HCT116 (cell line): ENCODE measurements around the gene OR2A42.
"Not testable (repeated sequence)": the region's sequence is repeated elsewhere in the genome, so short reads cannot be mapped to it uniquely, and the experiment has no call there.

ENCODE experiments used
- CBX3 ChIP-seq: IDR thresholded peaks from 2 replicates; pipeline ENCODE4 v1.6.1; 2012; ENCODE audit warnings: low read depth
- CEBPB ChIP-seq: IDR thresholded peaks from 2 replicates; pipeline ENCODE4 v1.6.1; 2012; ENCODE audit warnings: low read depth
- CTCF ChIP-seq, 3 experiments: fragments of 200-600 bp in 1 of 3; sonication (generic) in 1 of 3; IDR thresholded peaks in 2 of 3; conservative IDR thresholded peaks in 1 of 3; 2 replicates each; pipeline ENCODE4 v1.5.1; 2012 to 2017; ENCODE audit warnings: low read depth in 2 of 3, low read length in 2 of 3, antibody characterized with exemption in 1 of 3, borderline replicate concordance in 1 of 3, control low read depth in 1 of 3, mild to moderate bottlenecking in 1 of 3, mixed read lengths in 1 of 3, mixed run types in 1 of 3, moderate library complexity in 1 of 3; ENCODE audit not compliant: insufficient read depth in 1 of 3
- EGR1 ChIP-seq: IDR thresholded peaks from 2 replicates; pipeline ENCODE4 v1.6.1; 2012; ENCODE audit warnings: low read depth
- ELF1 ChIP-seq: IDR thresholded peaks from 2 replicates; pipeline ENCODE4 v1.6.1; 2012; ENCODE audit warnings: low read depth, borderline replicate concordance
- EZH2 ChIP-seq: fragments of 200-600 bp; sonication (generic); IDR thresholded peaks from 2 replicates; pipeline ENCODE4 v1.6.1; 2017; ENCODE audit warnings: antibody characterized with exemption, mixed run types
- MAX ChIP-seq: IDR thresholded peaks from 2 replicates; pipeline ENCODE4 v1.6.1; 2012
- POLR2A ChIP-seq: IDR thresholded peaks from 2 replicates; pipeline ENCODE4 v1.7.0; 2011; ENCODE audit warnings: borderline replicate concordance; ENCODE audit not compliant: insufficient read depth, insufficient read length; ENCODE audit errors: extremely low read depth
- POLR2AphosphoS5 ChIP-seq: IDR thresholded peaks from 2 replicates; pipeline ENCODE4 v1.6.1; 2011; ENCODE audit warnings: mild to moderate bottlenecking, low read depth, low read length, moderate library complexity
- SP1 ChIP-seq: IDR thresholded peaks from 2 replicates; pipeline ENCODE4 v1.6.1; 2012; ENCODE audit warnings: low read depth
- TCF7L2 ChIP-seq: IDR thresholded peaks from 2 replicates; pipeline ENCODE4 v1.7.0; 2011; ENCODE audit warnings: borderline replicate concordance, inconsistent platforms; ENCODE audit not compliant: insufficient read depth, insufficient read length; ENCODE audit errors: extremely low read depth
- ZNF274 ChIP-seq: fragments of 200-500 bp; sonication (Bioruptor generic); IDR thresholded peaks from 2 replicates; pipeline ENCODE4 v1.6.1; 2014; ENCODE audit warnings: mild to moderate bottlenecking, low read depth, low read length, inconsistent platforms

DNA sequence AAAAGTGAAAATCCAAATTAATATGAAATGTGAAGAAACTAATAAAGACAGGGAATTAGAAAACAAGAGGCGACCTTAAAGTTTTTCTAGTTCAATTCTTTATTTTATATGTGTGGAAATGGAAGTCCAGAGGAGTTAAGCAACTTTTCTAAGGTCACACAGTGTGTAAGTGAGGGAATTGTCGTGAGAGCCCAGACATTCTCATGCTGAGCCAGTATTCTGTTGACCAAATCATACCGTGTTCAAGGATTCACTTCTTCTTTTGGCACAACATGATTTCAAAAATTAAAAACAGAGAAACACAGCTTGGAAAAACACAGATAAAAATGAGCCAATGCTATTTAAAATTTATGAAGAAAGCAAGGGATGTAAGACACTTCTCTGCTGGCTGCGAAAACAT, 12.5 kb downstream of the OR2A42 start:
- TF ChIP-seq POLR2A; POLR2AphosphoS5; ZNF274; CTCF (IDR thresholded peaks at IDR 0.05 in 2 of 3, conservative IDR thresholded peaks at IDR 0.05 in 1 of 3; ENCODE audit: borderline replicate concordance in 1 of 3, insufficient read depth in 1 of 3, low read depth in 2 of 3, low read length in 2 of 3); EZH2; MAX; CEBPB; EGR1; TCF7L2; CBX3; ELF1; SP1: not testable (repeated sequence)
